Measurements from ENCODE around the gene PCSK4. TPM values are rescaled to one million over a fixed set of nuclear protein-coding genes. Genes with fewer than 3 reads are reported as not detected.
A peak's percentile ranks its signal among the peaks of the same experiment; 100 is the strongest.

The PCSK4 gene
- total and polyA plus RNA-seq, 9 of the 15 experiments (the other 6 are each of a cell fraction or from before 2014, with no cell fraction given): 0.01 to 9.1 (median 2.1) TPM; not detected in 1

GRCh38 chr19:1478934-1479707, 11.0 kb downstream of the PCSK4 start, which contains the start of gene C19orf25 (continued):
- peak; percentile 94 for TF ChIP-seq ZBTB40 (IDR thresholded peaks at IDR 0.05)
- no peak for TF ChIP-seq ZBTB40 (CRISPR knock-in tag; IDR thresholded peaks at IDR 0.05)
- peak; percentile 78 for TF ChIP-seq TAF1 (IDR thresholded peaks at IDR 0.05; ENCODE audit: control insufficient read depth, extremely low read depth, insufficient read depth, low read length, severe bottlenecking)
- no peak for TF ChIP-seq PURB (CRISPR knock-in tag; IDR thresholded peaks at IDR 0.05; ENCODE audit: low read depth)
- TF ChIP-seq ZNF77 (CRISPR knock-in tag; IDR thresholded peaks at IDR 0.05): no peak
- peak; percentile 70 for TF ChIP-seq PRDM10 (IDR thresholded peaks at IDR 0.05; ENCODE audit: partially characterized antibody)
- 0 out of 6 replicates have a peak, but pooled peaks of 1 of the 3 experiments have one; percentile 0 for TF ChIP-seq CTCF (IDR thresholded peaks at IDR 0.05 in 2 of 3, conservative IDR thresholded peaks at IDR 0.05 in 1 of 3; ENCODE audit: insufficient read depth in 2 of 3, low read depth in 1 of 3, low read length in 3 of 3)
- TF ChIP-seq FOSL1 (tag; conservative IDR thresholded peaks at IDR 0.05): 0 out of 2 replicates have a peak, but pooled peaks have one; percentile 38
- no peak for TF ChIP-seq DNMT1 (IDR thresholded peaks at IDR 0.05)
- TF ChIP-seq NBN (IDR thresholded peaks at IDR 0.05; ENCODE audit: low read depth): peak; percentile 81; the same call in 1 of the 2 replicates
- no peak for TF ChIP-seq XRCC5 (IDR thresholded peaks at IDR 0.05; ENCODE audit: low read depth, low read length)
